Liver (tissue), 9 donors: ENCODE data around the gene KBTBD13. TPM values are rescaled to one million over a fixed set of nuclear protein-coding genes. Genes with fewer than 3 reads are reported as not detected.

Experiments
- DNase-seq: peaks from one replicate; pipeline ENCODE4 v3.0.0-alpha.2; 2017; ENCODE audit warnings: low spot score
- H3K27ac ChIP-seq, 2 donors: one replicate each; pipeline ENCODE4 v1.7.0; 2013; ENCODE audit warnings: inconsistent platforms in 2 of 2, low read length in 2 of 2, control low read depth in 1 of 2, low read depth in 1 of 2, mild to moderate bottlenecking in 1 of 2
- H3K27me3 ChIP-seq, 4 donors: one replicate each; pipeline versions ENCODE4 v1.6.1 to v1.7.0; 2013; ENCODE audit warnings: low read length in 3 of 4, inconsistent platforms in 1 of 4, mild to moderate bottlenecking in 1 of 4, moderate library complexity in 1 of 4; ENCODE audit not compliant: control insufficient read depth in 4 of 4, insufficient read depth in 4 of 4
- H3K36me3 ChIP-seq, 4 donors: one replicate each; pipeline versions ENCODE4 v1.6.1 to v1.7.0; 2013; ENCODE audit warnings: low read length in 3 of 4, mild to moderate bottlenecking in 3 of 4, low read depth in 1 of 4, moderate library complexity in 1 of 4; ENCODE audit not compliant: control insufficient read depth in 4 of 4, insufficient read depth in 3 of 4
- H3K4me1 ChIP-seq, 4 donors: one replicate each; pipeline versions ENCODE4 v1.6.1 to v1.7.0; 2013; ENCODE audit warnings: low read length in 3 of 4, mild to moderate bottlenecking in 3 of 4, moderate library complexity in 1 of 4; ENCODE audit not compliant: control insufficient read depth in 4 of 4, insufficient read depth in 4 of 4
- H3K4me3 ChIP-seq, 3 donors: one replicate each; pipeline versions ENCODE4 v1.6.1 to v1.7.0; 2013; ENCODE audit warnings: low read length in 3 of 3, control low read depth in 1 of 3, low read depth in 1 of 3, mild to moderate bottlenecking in 1 of 3
- H3K9ac ChIP-seq, 2 donors: one replicate each; pipeline ENCODE4 v1.7.0; 2013; ENCODE audit warnings: low read length in 2 of 2, mild to moderate bottlenecking in 2 of 2, moderate library complexity in 2 of 2, control low read depth in 1 of 2, low read depth in 1 of 2
- H3K9me3 ChIP-seq, 4 donors: one replicate each; pipeline versions ENCODE4 v1.6.1 to v1.7.0; 2013; ENCODE audit warnings: low read length in 3 of 4; ENCODE audit not compliant: control insufficient read depth in 4 of 4
- ATF3 ChIP-seq: IDR thresholded peaks from 2 replicates; pipeline ENCODE4 v1.6.1; 2016; ENCODE audit warnings: antibody characterized with exemption
- CTCF ChIP-seq: fragments of 150-350 bp; IDR thresholded peaks from 2 replicates; pipeline ENCODE4 v1.5.1; 2017; ENCODE audit warnings: improper control_type of control experiment, low read depth, low read length; ENCODE audit not compliant: missing input control
- EGR1 ChIP-seq, 2 donors: IDR thresholded peaks; 2 replicates each; pipeline ENCODE4 v1.6.1; 2016 to 2018; ENCODE audit warnings: antibody characterized with exemption in 2 of 2, low read depth in 2 of 2
- FOXA1 ChIP-seq: IDR thresholded peaks from 2 replicates; pipeline ENCODE4 v1.6.1; 2016; ENCODE audit warnings: antibody characterized with exemption
- FOXA2 ChIP-seq: IDR thresholded peaks from 2 replicates; pipeline ENCODE4 v1.6.1; 2016; ENCODE audit warnings: antibody characterized with exemption
- GABPA ChIP-seq, 2 donors: IDR thresholded peaks in 1 of 2; conservative IDR thresholded peaks in 1 of 2; 2 replicates each; pipeline ENCODE4 v1.6.1; 2016; ENCODE audit warnings: antibody characterized with exemption in 2 of 2, mild to moderate bottlenecking in 1 of 2, moderate library complexity in 1 of 2
- HNF4A ChIP-seq, 2 donors: conservative IDR thresholded peaks; 2 replicates each; pipeline ENCODE4 v1.6.1; 2016; ENCODE audit warnings: antibody characterized with exemption in 2 of 2, mild to moderate bottlenecking in 2 of 2
- HNF4G ChIP-seq: IDR thresholded peaks from 2 replicates; pipeline ENCODE4 v1.6.1; 2016; ENCODE audit warnings: antibody characterized with exemption
- NR2F2 ChIP-seq: IDR thresholded peaks from 2 replicates; pipeline ENCODE4 v1.6.1; 2016; ENCODE audit warnings: antibody characterized with exemption
- RAD21 ChIP-seq, 2 donors: IDR thresholded peaks; 2 replicates each; pipeline ENCODE4 v1.6.1; 2016; ENCODE audit warnings: antibody characterized with exemption in 2 of 2, mild to moderate bottlenecking in 2 of 2
- REST ChIP-seq: IDR thresholded peaks from 2 replicates; pipeline ENCODE4 v1.6.1; 2016; ENCODE audit warnings: antibody characterized with exemption, mild to moderate bottlenecking
- RXRA ChIP-seq, 2 donors: IDR thresholded peaks; 2 replicates each; pipeline ENCODE4 v1.6.1; 2017 to 2018; ENCODE audit warnings: antibody characterized with exemption in 2 of 2, mild to moderate bottlenecking in 1 of 2
- SP1 ChIP-seq: IDR thresholded peaks from 2 replicates; pipeline ENCODE4 v1.6.1; 2018; ENCODE audit warnings: antibody characterized with exemption, mild to moderate bottlenecking
- YY1 ChIP-seq: IDR thresholded peaks from 2 replicates; pipeline ENCODE4 v1.6.1; 2016; ENCODE audit warnings: antibody characterized with exemption, mild to moderate bottlenecking
- WGBS: extraction: QIAGEN DNeasy Blood & Tissue Kit; methylation state at CpG from one replicate; pipeline ENCODE4 v1.1.7; 2013; 5-methylcytosine and 5-hydroxymethylcytosine counted together
- polyA plus RNA-seq, 2 donors: library from polyadenylated mRNA; stranded (reverse) in 1 of 2; unstranded in 1 of 2; fragments of 200-250 nt in 1 of 2; fragments of >200 nt in 1 of 2; fragmentation: Nextera tagmentation in 1 of 2; extraction: Ambion mirVana in 1 of 2; gene quantifications; one replicate each; pipeline versions ENCODE4 v1.2.1 to v1.2.3, GENCODE V29; 2013 to 2015
- total RNA-seq, 2 donors: library from RNA; depleted of rRNA; stranded (reverse); fragments of >200 nt; gene quantifications; one replicate each; pipeline ENCODE4 v1.2.3, GENCODE V29; 2014
- donor health status: healthy.
- donor health status: healthy.
- donor health status: healthy.
- donor health status: healthy.
- donor health status: healthy.

Gene KBTBD13
- total and polyA plus RNA-seq, 4 donors = not detected

GRCh38 chr15:65037309-65037708 is 39.2 kb upstream of the KBTBD13 start:
- 75% methylated on average over 1 of the region's 1 CpG for WGBS
- no peak for DNase-seq
- no peak overlapping the region for H3K27ac ChIP-seq
- no peaks in the 10 kb centered on the region for H3K27me3 ChIP-seq
- H3K9ac ChIP-seq = no peak overlapping the region
- no peaks in the 10 kb centered on the region for H3K9me3 ChIP-seq
- H3K36me3 ChIP-seq = no peaks in the 10 kb centered on the region
- TF ChIP-seq RXRA (IDR thresholded peaks at IDR 0.05) (no peak), CTCF (no peak), HNF4A (conservative IDR thresholded peaks at IDR 0.05) (no peak)
- H3K4me1 ChIP-seq = peaks cover 0 to 18% (median 15%) of the 10 kb centered on the region in 4 donors
- no peak overlapping the region for H3K4me3 ChIP-seq

- WGBS = 95% methylated on average over 3 of the region's 3 CpGs
- DNase-seq = no peak
- Histone ChIP-seq H3K9ac (no peak overlapping the region), H3K27me3 (no peaks in the 10 kb centered on the region), H3K9me3 (no peaks in the 10 kb centered on the region), H3K27ac (no peak overlapping the region), H3K4me3 (no peak overlapping the region), H3K36me3 (no peaks in the 10 kb centered on the region), H3K4me1 (peaks cover 0 to 7% (median 5%) of the 10 kb centered on the region in 4 donors)
- no peak for TF ChIP-seq EGR1 (IDR thresholded peaks at IDR 0.05; ENCODE audit: low read depth in 2 of 2)
- TF ChIP-seq GABPA (IDR thresholded peaks at IDR 0.05 in 1 of 2, conservative IDR thresholded peaks at IDR 0.05 in 1 of 2) = no peak
- TF ChIP-seq NR2F2 = no peak
- TF ChIP-seq YY1 = no peak
- no peak for TF ChIP-seq FOXA1
- no peak for TF ChIP-seq REST
- TF ChIP-seq RAD21 (IDR thresholded peaks at IDR 0.05) = no peak
Measured at GRCh38 chr15:65038428-65038827, 38.1 kb upstream of the KBTBD13 start.

- Histone ChIP-seq H3K4me3 (no peak overlapping the region), H3K27ac (no peak overlapping the region), H3K27me3 (no peaks in the 10 kb centered on the region), H3K9me3 (no peaks in the 10 kb centered on the region), H3K9ac (no peak overlapping the region), H3K4me1 (peaks cover 0 to 5% (median 2%) of the 10 kb centered on the region in 4 donors), H3K36me3 (no peaks in the 10 kb centered on the region)
- WGBS = 82% methylated on average over 5 of the region's 5 CpGs
- TF ChIP-seq REST (no peak), FOXA1 (no peak), EGR1 (IDR thresholded peaks at IDR 0.05; ENCODE audit: low read depth in 2 of 2) (no peak), SP1 (no peak), FOXA2 (no peak), HNF4A (conservative IDR thresholded peaks at IDR 0.05) (no peak), ATF3 (no peak), HNF4G (no peak), RXRA (IDR thresholded peaks at IDR 0.05) (no peak)
- no peak for DNase-seq
Measured at GRCh38 chr15:65038836-65039235, 37.7 kb upstream of the KBTBD13 start.
